ENCODE results near the gene SCGB2B2.

- TF ChIP-seq CTCF (IDR thresholded peaks at IDR 0.05; ENCODE audit: low read length) (no peak), EZH2 (IDR thresholded peaks at IDR 0.05; ENCODE audit: borderline replicate concordance, low read length) (no peak)
These were observed 43.2 kb downstream of the SCGB2B2 start for GRCh38 chr19:34633802-34634201.
